ENCODE data around the gene RTF1.

GRCh38 chr15:41423979-41424659 lies 7.2 kb downstream of the RTF1 start:
- TF ChIP-seq CTCF (IDR thresholded peaks at IDR 0.05) (no peak), POLR2A (IDR thresholded peaks at IDR 0.05) (no peak), POLR2AphosphoS5 (IDR thresholded peaks at IDR 0.05) (no peak)
